Caco-2 (cell line): ENCODE data around the gene RAB21. TPM values are rescaled to one million over a fixed set of nuclear protein-coding genes. Genes with fewer than 3 reads are reported as not detected.

Experiments used
- BruUV-seq: library from RNA; stranded (reverse); fragments of 400-500 nt; replicated peaks from 2 replicates; lab custom pipeline; 2021; lab: Mats Ljungman, UMichigan
- CTCF ChIA-PET: fragments of 300-600 bp; sonication (Branson Sonifier 250); formaldehyde crosslinking; loops from one replicate; lab custom pipeline; 2022; ENCODE audit warnings: antibody characterized with exemption; lab: Charles Lee
- POLR2A ChIA-PET: fragments of 300-600 bp; sonication (Branson Sonifier 250); formaldehyde crosslinking; loops from one replicate; lab custom pipeline; 2022; ENCODE audit warnings: antibody characterized with exemption; lab: Charles Lee
- DNase-seq, 2 experiments: peaks; one replicate each; pipeline versions ENCODE4 v3.0.0 to v3.0.0-alpha.2; 2020 to 2022
- H3K27me3 ChIP-seq: replicated peaks from 2 replicates; pipeline ENCODE4 v1.6.0; 2011; ENCODE audit warnings: low read length; ENCODE audit not compliant: control insufficient read depth, insufficient read depth
- H3K36me3 ChIP-seq: 2 replicates; pipeline ENCODE4 v1.5.1; 2011; ENCODE audit warnings: low read length; ENCODE audit not compliant: control insufficient read depth, insufficient read depth
- H3K4me1 ChIP-seq: fragments of 250-450 bp; sonication (Bioruptor Pico); 2 replicates; pipeline ENCODE4 v1.5.1; 2020; ENCODE audit warnings: mild to moderate bottlenecking
- H3K4me3 ChIP-seq: 2 replicates; pipeline ENCODE4 v1.5.1; 2011; ENCODE audit warnings: low read depth, mild to moderate bottlenecking, control low read depth, low read length
- H3K9me3 ChIP-seq: fragments of 250-450 bp; sonication (Bioruptor Pico); 2 replicates; pipeline ENCODE4 v1.5.1; 2020; ENCODE audit warnings: mild to moderate bottlenecking, moderate library complexity
- H3K27ac Mint-ChIP-seq: one replicate; pipeline ENCODE4 v1.8.0; 2022; ENCODE audit warnings: mixed read lengths; ENCODE audit not compliant: unreplicated experiment
- H3K27me3 Mint-ChIP-seq: one replicate; pipeline ENCODE4 v1.8.0; 2022; ENCODE audit warnings: mixed read lengths; ENCODE audit not compliant: insufficient read depth, unreplicated experiment
- H3K36me3 Mint-ChIP-seq: one replicate; pipeline ENCODE4 v1.8.0; 2022; ENCODE audit warnings: mild to moderate bottlenecking, mixed read lengths; ENCODE audit not compliant: insufficient read depth, unreplicated experiment
- H3K4me1 Mint-ChIP-seq: one replicate; pipeline ENCODE4 v1.8.0; 2022; ENCODE audit warnings: low read depth, mixed read lengths; ENCODE audit not compliant: unreplicated experiment
- H3K4me3 Mint-ChIP-seq: one replicate; pipeline ENCODE4 v1.8.0; 2022; ENCODE audit warnings: mild to moderate bottlenecking, moderate library complexity, mixed read lengths; ENCODE audit not compliant: unreplicated experiment
- H3K9me3 Mint-ChIP-seq: one replicate; pipeline ENCODE4 v1.8.0; 2022; ENCODE audit warnings: mixed read lengths; ENCODE audit not compliant: unreplicated experiment
- intact Hi-C: fragments of 100-400 bp; cut with micrococcal nuclease; formaldehyde crosslinking; loops from one replicate; pipeline ENCODE4 v1.10.0; 2022; ENCODE audit not compliant: unreplicated experiment
- total RNA-seq: library from RNA; stranded (reverse); gene quantifications from 2 replicates; pipeline ENCODE4 v1.2.3, GENCODE V29; 2022
- TF ChIP-seq, protein P1 (sequence below), 2 experiments: fragments of 200-600 bp in 1 of 2; IDR thresholded peaks; 1 replicate in 1 of 2; 2 replicates in 1 of 2; pipeline versions ENCODE4 v1.5.1 to v1.8.0; 2011 to 2022; ENCODE audit warnings: antibody characterized with exemption in 1 of 2, control low read depth in 1 of 2, inconsistent platforms in 1 of 2, low read depth in 1 of 2, low read length in 1 of 2, mild to moderate bottlenecking in 1 of 2, moderate library complexity in 1 of 2; ENCODE audit not compliant: insufficient read depth in 1 of 2, severe bottlenecking in 1 of 2, unreplicated experiment in 1 of 2

Gene RAB21
- total RNA-seq, 1 experiment from 2014 or later = 72.0 TPM

DNA sequence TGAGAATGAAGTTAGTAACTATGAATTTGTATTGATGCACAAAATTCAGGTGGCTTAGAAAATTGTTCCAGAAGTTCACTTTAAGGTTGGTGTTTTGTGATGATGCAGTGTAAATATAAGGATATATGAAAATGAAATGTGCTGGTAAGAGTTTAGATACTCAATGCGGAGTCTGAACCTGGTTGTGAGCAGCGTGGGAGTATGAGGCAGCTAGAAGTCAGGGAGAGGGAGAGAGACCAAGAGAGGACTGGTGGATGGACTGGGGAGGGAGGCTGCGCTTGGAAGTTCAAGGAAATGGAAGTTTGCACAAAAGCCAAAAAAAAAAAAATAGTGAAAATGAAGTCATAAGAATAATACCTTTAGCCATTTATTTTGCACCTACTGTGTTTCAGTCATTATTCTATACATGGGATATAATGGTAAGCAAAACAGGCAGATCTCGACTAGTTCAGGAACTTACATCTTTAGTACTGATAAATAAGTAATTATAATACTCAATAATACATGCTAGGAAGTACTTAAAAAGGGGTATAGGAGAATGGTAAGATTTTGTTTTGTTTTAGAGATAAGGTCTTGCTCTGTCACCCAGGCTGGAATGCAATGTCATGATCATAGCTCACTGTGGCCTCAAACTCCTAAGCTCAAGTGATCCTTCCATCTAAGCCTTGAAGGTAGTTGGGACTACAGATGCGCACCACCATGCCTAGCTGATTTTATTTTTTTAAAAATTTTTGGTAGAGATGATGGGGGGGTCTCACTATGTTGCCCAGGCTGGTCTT lies 10.0 kb upstream of the RAB21 start:
- Mint-ChIP-seq H3K4me3 (no peak overlapping the region), H3K9me3 (no peaks in the 10 kb centered on the region), H3K36me3 (no peaks in the 10 kb centered on the region), H3K27me3 (peaks cover 5% of the 10 kb centered on the region), H3K4me1 (no peaks in the 10 kb centered on the region), H3K27ac (no peak overlapping the region)
- POLR2A ChIA-PET = interaction anchor here (1.0 kb wide), 1 partner anchor 10 kb away, joined by 4 read pairs; no protein-coding TSS in a partner anchor
- DNase-seq = no peak
- intact Hi-C loops = no loop called here
- TF ChIP-seq, protein P1, sequence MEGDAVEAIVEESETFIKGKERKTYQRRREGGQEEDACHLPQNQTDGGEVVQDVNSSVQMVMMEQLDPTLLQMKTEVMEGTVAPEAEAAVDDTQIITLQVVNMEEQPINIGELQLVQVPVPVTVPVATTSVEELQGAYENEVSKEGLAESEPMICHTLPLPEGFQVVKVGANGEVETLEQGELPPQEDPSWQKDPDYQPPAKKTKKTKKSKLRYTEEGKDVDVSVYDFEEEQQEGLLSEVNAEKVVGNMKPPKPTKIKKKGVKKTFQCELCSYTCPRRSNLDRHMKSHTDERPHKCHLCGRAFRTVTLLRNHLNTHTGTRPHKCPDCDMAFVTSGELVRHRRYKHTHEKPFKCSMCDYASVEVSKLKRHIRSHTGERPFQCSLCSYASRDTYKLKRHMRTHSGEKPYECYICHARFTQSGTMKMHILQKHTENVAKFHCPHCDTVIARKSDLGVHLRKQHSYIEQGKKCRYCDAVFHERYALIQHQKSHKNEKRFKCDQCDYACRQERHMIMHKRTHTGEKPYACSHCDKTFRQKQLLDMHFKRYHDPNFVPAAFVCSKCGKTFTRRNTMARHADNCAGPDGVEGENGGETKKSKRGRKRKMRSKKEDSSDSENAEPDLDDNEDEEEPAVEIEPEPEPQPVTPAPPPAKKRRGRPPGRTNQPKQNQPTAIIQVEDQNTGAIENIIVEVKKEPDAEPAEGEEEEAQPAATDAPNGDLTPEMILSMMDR (IDR thresholded peaks at IDR 0.05; ENCODE audit: insufficient read depth in 1 of 2, low read depth in 1 of 2, low read length in 1 of 2, severe bottlenecking in 1 of 2, unreplicated experiment in 1 of 2) = no peak
- Histone ChIP-seq H3K36me3 (no peaks in the 10 kb centered on the region), H3K27me3 (no peaks in the 10 kb centered on the region), H3K4me1 (no peaks in the 10 kb centered on the region), H3K9me3 (no peaks in the 10 kb centered on the region), H3K4me3 (no peak overlapping the region)
- BruUV-seq = no TSS peak
- CTCF ChIA-PET = interaction anchor here (0.5 to 1.6 kb wide), 3 partner anchors 10 to 108 kb away, joined by 3 to 6 read pairs (median 4); partner anchors contain the start of gene RAB21

GRCh38 chr12:71746974-71747611 lies 7.6 kb upstream of the RAB21 start:
- H3K36me3 ChIP-seq = no peaks in the 10 kb centered on the region
- no peaks in the 10 kb centered on the region for H3K36me3 Mint-ChIP-seq
- TF ChIP-seq, protein P1 (IDR thresholded peaks at IDR 0.05; ENCODE audit: insufficient read depth in 1 of 2, low read depth in 1 of 2, low read length in 1 of 2, severe bottlenecking in 1 of 2, unreplicated experiment in 1 of 2) = peak; percentile 74 to 75
- no peaks in the 10 kb centered on the region for H3K27me3 ChIP-seq
- no peaks in the 10 kb centered on the region for H3K9me3 ChIP-seq
- H3K4me3 ChIP-seq = no peak overlapping the region
- peaks cover 10% of the 10 kb centered on the region for H3K27me3 Mint-ChIP-seq
- ChIA-PET CTCF (interaction anchor here (0.6 to 2.6 kb wide), 15 partner anchors 11 to 355 kb away, joined by 3 to 49 read pairs (median 4); partner anchors contain the start of genes THAP2, TMEM19 and ZFC3H1), POLR2A (interaction anchor here (1.1 kb wide), 2 partner anchors 61 to 84 kb away, joined by 8 read pairs; partner anchors contain the start of genes THAP2, TMEM19 and ZFC3H1)
- H3K4me3 Mint-ChIP-seq = no peak overlapping the region
- H3K27ac Mint-ChIP-seq = no peak overlapping the region
- no peaks in the 10 kb centered on the region for H3K4me1 Mint-ChIP-seq
- H3K9me3 Mint-ChIP-seq = no peaks in the 10 kb centered on the region
- intact Hi-C loops = loop anchor here (1.0 kb wide), 5 partner anchors 61 to 530 kb away; partner anchors contain the start of genes THAP2 and TMEM19
- no peaks in the 10 kb centered on the region for H3K4me1 ChIP-seq
- BruUV-seq = no TSS peak
- DNase-seq = peak; percentile 46 to 64
